WERI-Rb-1 (cell line): ENCODE measurements around the gene MCL1.

Experiments
- DNase-seq: peaks from one replicate; pipeline ENCODE4 v3.0.0-alpha.2; 2020
- H3K27ac ChIP-seq: fragments of 250-450 bp; sonication (Bioruptor Pico); 2 replicates; pipeline ENCODE4 v1.5.1; 2020; ENCODE audit warnings: mild to moderate bottlenecking, moderate library complexity
- H3K27me3 ChIP-seq: fragments of 250-450 bp; sonication (Bioruptor Pico); 2 replicates; pipeline ENCODE4 v1.5.1; 2021; ENCODE audit warnings: mild to moderate bottlenecking, low read depth, moderate library complexity; ENCODE audit not compliant: insufficient read depth, severe bottlenecking
- H3K36me3 ChIP-seq: fragments of 250-450 bp; sonication (Bioruptor Pico); 2 replicates; pipeline ENCODE4 v1.5.1; 2020; ENCODE audit warnings: mild to moderate bottlenecking, moderate library complexity
- H3K4me3 ChIP-seq: 2 replicates; pipeline ENCODE4 v1.5.1; 2011; ENCODE audit warnings: low read depth, mild to moderate bottlenecking, control low read depth, low read length
- H3K9me3 ChIP-seq: fragments of 250-450 bp; sonication (Bioruptor Pico); 2 replicates; pipeline ENCODE4 v1.5.1; 2021; ENCODE audit warnings: mild to moderate bottlenecking, moderate library complexity; ENCODE audit not compliant: severe bottlenecking
- TF ChIP-seq, protein P1 (sequence below): IDR thresholded peaks from 2 replicates; pipeline ENCODE4 v1.5.1; 2011; ENCODE audit warnings: low read depth, mild to moderate bottlenecking, control low read depth, inconsistent platforms, low read length

The MCL1 gene

DNA sequence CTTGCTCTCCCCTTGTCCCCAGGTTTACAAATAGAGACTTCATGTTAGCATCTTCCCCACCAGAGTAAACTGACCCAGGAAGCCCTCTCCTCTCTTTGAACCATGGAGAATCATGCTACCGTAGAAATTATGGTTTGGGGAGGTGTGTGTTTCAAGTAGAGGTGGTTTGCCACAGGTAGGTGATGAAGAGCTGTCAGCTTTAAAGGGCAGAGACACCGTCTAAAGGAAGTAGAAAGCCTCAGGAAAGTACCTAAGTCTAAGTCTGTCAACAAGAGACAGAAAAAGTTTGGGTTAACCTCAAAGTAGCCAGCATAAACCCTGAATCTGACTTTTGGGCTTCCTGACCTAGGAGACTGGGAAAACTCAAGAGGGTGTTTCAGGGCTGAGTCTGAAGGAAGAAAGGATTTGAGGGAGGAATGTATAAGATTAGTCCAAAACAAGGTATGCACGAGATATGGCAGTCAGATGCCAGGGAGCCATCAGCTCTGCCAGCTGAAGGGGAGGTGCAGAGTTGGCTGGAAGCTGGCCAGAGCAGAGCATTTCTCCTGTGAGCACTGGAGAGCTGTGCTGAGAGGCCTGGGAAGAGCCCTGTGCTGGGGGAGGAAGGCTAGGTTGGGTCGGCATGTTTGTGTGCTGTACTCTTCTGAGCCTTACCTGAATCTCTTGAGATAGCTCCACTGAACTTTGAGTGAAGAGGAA is 15.9 kb downstream of the MCL1 start:
- Histone ChIP-seq H3K9me3 (no peaks in the 10 kb centered on the region), H3K36me3 (no peaks in the 10 kb centered on the region), H3K27me3 (no peaks in the 10 kb centered on the region), H3K4me3 (no peak overlapping the region), H3K27ac (no peak overlapping the region)
- DNase-seq, result no peak
- TF ChIP-seq, protein P1, sequence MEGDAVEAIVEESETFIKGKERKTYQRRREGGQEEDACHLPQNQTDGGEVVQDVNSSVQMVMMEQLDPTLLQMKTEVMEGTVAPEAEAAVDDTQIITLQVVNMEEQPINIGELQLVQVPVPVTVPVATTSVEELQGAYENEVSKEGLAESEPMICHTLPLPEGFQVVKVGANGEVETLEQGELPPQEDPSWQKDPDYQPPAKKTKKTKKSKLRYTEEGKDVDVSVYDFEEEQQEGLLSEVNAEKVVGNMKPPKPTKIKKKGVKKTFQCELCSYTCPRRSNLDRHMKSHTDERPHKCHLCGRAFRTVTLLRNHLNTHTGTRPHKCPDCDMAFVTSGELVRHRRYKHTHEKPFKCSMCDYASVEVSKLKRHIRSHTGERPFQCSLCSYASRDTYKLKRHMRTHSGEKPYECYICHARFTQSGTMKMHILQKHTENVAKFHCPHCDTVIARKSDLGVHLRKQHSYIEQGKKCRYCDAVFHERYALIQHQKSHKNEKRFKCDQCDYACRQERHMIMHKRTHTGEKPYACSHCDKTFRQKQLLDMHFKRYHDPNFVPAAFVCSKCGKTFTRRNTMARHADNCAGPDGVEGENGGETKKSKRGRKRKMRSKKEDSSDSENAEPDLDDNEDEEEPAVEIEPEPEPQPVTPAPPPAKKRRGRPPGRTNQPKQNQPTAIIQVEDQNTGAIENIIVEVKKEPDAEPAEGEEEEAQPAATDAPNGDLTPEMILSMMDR, result no peak

DNA sequence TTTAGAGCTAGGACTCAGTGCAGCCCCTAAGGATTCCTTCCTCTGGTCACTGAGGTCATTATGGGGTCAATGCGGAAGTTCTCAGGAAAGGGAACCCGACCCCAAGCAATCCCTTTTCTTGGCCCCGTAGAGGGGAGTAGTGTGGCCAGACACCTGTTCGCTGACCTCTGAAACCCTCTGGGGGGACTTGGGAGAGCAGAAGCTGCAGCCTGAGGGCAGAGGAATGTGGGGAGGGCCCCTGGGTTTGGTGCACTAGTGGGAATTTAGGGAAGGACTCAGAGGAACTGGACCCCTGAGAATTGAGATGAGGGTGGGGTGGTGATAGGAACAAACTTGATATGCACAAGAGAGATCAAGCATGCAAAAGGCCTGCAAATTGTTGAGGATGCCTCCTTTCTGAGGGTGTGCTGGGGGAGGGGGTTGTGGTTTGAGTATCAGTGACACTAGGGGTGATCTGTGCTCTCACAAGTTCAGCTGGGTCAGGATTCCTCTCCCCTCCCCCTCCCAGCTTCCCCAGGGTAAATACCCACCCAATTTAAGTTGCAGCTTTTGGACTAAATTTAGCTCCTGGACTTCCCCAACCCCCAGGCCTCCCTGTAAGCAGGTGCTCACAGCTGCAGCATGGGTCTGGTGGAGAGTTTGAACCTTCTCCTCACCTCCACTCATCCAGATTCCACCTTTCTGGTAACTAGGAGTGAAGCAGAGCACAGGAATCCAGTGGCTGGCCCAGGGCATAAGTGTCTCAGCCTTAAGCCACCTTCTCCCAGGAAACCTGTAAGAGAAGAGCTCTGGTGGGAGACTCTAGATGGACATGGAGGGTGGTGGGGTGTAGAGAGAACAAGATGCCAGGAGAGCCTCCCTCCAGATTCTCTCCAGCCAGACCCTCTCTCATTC is 16.7 kb downstream of the MCL1 start:
- H3K27ac ChIP-seq, result peak overlapping the region; percentile 72
- H3K27me3 ChIP-seq, result no peaks in the 10 kb centered on the region
- no peaks in the 10 kb centered on the region for H3K9me3 ChIP-seq
- peak overlapping the region; percentile 72 for H3K4me3 ChIP-seq
- H3K36me3 ChIP-seq, result no peaks in the 10 kb centered on the region
- DNase-seq, result no peak
- TF ChIP-seq, protein P1, result no peak

DNA sequence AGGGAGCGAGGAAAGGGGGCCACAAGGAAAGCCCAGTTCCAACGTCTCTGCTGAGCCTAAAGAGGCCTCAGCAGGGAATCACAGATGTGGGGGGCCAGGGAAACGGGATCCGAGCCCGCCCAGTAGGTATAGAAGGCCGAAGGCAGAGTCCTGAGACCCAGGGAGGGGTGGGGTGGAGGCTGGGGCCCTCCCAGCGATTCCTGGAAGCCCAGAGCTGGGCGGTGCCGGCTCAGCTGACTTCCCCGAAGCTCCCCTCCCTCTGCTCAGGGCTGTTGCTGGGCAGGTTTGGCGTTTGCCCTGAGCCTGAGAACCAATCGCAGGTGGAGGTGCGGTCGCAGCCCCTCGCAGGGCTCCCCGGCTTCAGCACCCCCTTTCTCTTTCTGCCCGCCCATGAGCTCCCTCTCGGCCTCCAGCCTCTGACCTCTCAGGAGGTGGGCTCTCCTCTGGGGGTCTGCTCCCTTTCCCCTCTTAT is 17.4 kb downstream of the MCL1 start:
- Histone ChIP-seq H3K4me3 (peak overlapping the region; percentile 72), H3K27ac (peak overlapping the region; percentile 72), H3K27me3 (no peaks in the 10 kb centered on the region), H3K9me3 (no peaks in the 10 kb centered on the region), H3K36me3 (no peaks in the 10 kb centered on the region)
- TF ChIP-seq, protein P1, result no peak
- DNase-seq, result peak; percentile 93

DNA sequence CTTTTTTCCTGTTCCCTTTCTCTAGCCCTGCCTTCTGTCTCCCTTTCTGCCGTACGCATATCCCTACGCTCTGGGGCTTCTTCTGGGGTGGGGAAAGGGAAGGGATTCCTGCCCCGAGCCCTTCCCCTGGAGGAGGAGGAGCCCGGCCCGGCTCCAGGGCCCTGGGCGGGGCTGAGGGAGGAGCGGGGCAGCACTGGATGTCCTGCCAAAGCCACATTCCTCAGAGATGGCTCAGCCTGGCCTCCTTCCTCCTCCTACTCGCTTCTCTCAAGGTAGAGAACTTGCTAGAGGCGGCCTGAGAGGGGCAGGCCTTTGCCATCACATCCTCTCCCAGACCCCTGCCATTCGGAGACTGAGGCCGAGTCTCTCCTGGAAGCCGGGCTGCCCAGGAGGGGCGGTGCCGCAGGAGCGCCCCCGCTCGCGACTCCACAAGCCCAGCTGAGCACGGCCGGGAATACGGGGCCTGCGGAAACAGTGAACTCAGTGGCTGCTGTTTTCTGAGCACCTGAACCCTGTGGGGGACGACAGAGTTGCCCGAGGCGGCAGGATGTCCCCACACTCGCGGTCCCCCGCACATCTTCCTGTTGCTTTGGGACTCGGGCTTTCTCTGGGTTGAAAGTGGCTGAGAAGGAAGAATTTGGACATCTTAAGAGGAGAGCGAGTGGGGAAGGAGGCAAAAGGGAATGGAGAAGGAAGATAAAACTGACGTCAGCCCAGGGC is 18.0 kb downstream of the MCL1 start:
- Histone ChIP-seq H3K4me3 (peak overlapping the region; percentile 72), H3K27me3 (no peaks in the 10 kb centered on the region), H3K27ac (peak overlapping the region; percentile 72), H3K9me3 (no peaks in the 10 kb centered on the region), H3K36me3 (no peaks in the 10 kb centered on the region)
- TF ChIP-seq, protein P1, result peak; percentile 21; the same call in 1 of the 2 replicates
- peak; percentile 94 for DNase-seq

DNA sequence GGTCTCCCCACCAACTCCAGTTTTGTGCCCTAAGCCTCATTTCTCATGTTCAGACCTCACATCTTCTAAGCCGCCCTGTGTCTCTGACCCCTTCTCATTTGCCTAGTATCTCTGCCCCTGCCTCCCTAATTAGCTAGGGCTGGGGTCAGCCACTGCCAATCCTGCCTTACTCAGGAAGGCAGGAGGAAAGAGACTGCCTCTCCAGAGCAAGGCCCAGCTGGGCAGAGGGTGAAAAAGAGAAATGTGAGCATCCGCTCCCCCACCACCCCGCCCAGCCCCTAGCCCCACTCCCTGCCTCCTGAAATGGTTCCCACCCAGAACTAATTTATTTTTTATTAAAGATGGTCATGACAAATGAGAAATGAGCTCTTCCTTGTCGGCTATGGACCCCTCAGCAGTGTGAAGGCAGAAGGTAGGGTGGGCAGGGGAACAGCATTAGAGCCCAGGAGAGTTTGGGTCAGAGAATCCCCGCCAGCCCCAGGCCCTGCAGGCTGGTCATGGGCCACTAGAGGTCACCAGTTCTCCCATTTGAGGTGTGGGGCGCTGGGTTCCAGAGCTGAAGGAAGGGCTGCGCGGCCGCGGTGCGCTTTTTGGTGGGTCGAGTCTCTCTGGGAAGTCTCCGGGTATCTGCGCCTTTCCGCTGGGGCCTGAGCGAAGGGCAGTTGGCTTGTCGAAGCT is 18.7 kb downstream of the MCL1 start:
- H3K27ac ChIP-seq, result peak overlapping the region; percentile 72
- peak; percentile 96 for DNase-seq
- H3K4me3 ChIP-seq, result peak overlapping the region; percentile 72
- H3K36me3 ChIP-seq, result no peaks in the 10 kb centered on the region
- no peaks in the 10 kb centered on the region for H3K27me3 ChIP-seq
- TF ChIP-seq, protein P1, result peak; percentile 98
- no peaks in the 10 kb centered on the region for H3K9me3 ChIP-seq
